Measurements from ENCODE around the gene ZDHHC24.

DNA sequence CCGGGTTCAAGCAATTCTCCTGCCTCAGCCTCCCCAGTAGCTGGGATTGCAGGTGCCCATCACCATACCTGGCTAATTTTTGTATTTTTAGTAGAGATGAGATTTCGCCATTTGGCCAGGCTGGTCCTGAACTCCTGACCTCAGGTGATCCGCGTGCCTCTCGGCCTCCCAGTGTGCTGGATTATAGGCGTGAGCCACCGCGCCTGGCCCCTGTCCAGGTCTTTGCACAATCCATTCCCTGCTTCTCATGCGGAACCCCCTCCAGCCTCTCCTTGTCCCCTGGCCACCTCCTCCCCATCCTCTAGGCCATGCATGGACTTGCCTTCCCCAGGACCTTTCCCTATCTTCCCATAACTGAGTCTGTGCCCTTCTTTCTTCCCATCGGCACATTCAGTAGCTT, 56.9 kb downstream of the ZDHHC24 start:
- TF ChIP-seq POLR2AphosphoS5 (IDR thresholded peaks at IDR 0.05) (no peak), POLR2A (IDR thresholded peaks at IDR 0.05) (no peak)
- TF ChIP-seq, protein P1, sequence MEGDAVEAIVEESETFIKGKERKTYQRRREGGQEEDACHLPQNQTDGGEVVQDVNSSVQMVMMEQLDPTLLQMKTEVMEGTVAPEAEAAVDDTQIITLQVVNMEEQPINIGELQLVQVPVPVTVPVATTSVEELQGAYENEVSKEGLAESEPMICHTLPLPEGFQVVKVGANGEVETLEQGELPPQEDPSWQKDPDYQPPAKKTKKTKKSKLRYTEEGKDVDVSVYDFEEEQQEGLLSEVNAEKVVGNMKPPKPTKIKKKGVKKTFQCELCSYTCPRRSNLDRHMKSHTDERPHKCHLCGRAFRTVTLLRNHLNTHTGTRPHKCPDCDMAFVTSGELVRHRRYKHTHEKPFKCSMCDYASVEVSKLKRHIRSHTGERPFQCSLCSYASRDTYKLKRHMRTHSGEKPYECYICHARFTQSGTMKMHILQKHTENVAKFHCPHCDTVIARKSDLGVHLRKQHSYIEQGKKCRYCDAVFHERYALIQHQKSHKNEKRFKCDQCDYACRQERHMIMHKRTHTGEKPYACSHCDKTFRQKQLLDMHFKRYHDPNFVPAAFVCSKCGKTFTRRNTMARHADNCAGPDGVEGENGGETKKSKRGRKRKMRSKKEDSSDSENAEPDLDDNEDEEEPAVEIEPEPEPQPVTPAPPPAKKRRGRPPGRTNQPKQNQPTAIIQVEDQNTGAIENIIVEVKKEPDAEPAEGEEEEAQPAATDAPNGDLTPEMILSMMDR (IDR thresholded peaks at IDR 0.05): no peak
